GM10847 (cell line): ENCODE data around the gene OR2V1.
"Not testable (repeated sequence)": the region's sequence is repeated elsewhere in the genome, so short reads cannot be mapped to it uniquely, and the experiment has no call there.

Experiments
- POLR2A ChIP-seq: IDR thresholded peaks from 2 replicates; pipeline ENCODE4 v1.6.1; 2011; ENCODE audit not compliant: insufficient read length; ENCODE audit errors: extremely low read depth

The OR2V1 gene

DNA sequence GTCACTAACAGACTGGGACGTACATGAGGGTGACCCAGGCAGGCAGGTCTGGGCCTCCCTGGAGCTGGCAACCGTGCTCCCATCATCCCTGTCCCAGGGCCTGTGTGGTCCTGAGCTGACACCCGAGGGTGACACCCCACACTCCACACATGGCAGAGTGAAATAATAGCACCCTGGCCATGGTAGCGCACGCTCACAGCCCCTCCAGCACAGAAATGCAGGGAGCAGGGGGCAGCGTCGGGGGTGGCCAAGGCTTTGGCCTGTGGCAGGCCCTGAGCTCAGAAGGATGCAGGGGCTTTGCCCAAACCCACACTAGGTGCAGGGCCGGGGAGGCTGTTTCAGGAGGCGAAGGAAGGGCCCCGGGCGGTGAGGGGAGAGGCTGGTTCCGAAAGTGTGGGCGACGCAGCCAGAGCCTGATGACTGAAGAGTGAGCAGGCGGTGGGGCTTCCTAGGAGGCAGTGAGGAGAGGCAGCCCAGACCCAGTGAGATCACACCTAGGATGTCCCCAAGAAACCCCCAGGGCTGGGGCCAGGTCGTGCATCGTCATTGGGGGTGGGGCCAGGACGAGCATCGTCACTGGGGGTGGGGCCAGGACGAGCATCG is 29.3 kb upstream of the OR2V1 start:
- TF ChIP-seq POLR2A, result no peak

DNA sequence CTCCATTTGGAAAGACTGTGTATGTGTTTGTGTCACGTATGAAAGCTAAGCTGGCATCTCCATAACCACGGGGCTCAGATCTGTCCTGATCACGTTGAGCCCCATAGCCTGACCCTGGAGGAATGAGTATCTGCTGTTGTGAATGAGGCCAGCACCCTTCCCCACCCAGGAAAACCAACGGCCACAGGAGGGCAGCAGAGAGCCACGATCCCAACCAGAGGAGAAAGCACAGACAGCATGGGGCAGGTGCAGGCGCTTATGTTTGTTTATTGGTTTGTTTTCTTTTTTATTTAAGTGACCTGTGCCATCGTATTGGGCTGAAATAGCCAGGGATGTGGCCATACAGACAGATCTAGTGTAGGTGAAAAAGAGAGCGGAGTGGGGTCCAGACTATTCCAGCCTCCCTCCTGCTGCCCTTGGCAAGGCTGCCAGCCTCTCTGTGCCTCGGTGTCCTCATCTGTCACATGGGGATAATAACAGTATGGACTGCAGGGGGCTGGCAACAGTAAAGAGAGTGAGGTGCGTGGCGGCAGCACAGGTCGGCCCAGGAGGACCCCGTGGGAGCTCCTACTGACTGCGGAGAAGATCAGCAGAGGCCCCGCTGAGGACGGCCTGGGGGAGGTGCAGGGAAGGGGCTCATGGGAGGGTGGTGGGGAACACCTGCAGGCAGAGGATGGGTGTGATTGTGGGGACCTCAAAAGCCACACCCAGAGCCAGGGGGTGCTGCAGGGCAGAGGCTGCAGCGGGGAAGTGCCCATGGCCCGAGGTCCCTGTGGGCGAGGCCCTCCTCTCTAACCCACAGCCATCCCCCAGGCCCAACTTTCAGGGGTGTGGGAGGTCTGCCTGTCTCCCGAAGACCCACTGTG is 28.6 kb upstream of the OR2V1 start:
- no peak for TF ChIP-seq POLR2A

DNA sequence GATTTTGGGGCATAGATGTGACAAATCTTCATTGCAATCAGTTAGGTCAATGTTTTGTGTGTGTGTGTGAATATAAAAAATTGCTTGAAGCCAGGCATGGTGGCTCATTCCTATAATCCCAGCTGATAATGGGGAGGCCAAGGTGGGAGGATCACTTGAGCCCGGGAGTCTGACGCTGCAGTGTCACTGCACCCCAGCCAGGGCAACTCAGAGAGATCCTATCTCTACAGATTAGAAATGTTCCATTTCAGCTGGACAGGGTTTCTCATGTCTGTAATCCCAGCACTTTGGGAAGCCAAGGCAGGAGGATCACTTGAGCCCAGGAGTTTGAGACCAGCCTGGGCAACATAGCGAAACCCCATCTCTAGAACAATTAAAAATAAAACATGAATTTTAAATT is 27.9 kb upstream of the OR2V1 start:
- no peak for TF ChIP-seq POLR2A

- TF ChIP-seq POLR2A, result no peak
Observed at GRCh38 chr5:181156758-181157157, 25.8 kb upstream of the OR2V1 start.

GRCh38 chr5:181153814-181154213 is 22.8 kb upstream of the OR2V1 start:
- TF ChIP-seq POLR2A, result no peak

DNA sequence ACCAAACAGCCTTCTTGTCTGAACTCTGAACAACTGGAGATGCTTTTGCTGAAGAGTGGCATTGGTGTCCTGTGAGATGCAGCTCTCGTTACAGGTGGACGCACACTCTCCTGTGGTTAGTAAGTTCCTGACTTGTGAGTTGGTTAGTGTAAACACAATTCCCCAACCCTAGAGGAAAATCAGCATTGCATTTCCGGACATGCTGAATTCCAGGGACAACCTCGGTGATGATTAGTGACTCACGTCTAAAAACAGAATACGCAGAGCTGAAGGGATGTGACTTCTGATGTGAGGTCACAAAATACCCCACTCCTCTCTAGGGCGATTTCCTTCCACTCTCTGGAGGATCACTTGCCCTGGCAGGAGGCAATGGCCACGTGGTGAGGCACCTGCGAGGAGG is 21.4 kb upstream of the OR2V1 start:
- TF ChIP-seq POLR2A, result no peak

- TF ChIP-seq POLR2A, result no peak
Observed at GRCh38 chr5:181151146-181151545, 20.2 kb upstream of the OR2V1 start.

DNA sequence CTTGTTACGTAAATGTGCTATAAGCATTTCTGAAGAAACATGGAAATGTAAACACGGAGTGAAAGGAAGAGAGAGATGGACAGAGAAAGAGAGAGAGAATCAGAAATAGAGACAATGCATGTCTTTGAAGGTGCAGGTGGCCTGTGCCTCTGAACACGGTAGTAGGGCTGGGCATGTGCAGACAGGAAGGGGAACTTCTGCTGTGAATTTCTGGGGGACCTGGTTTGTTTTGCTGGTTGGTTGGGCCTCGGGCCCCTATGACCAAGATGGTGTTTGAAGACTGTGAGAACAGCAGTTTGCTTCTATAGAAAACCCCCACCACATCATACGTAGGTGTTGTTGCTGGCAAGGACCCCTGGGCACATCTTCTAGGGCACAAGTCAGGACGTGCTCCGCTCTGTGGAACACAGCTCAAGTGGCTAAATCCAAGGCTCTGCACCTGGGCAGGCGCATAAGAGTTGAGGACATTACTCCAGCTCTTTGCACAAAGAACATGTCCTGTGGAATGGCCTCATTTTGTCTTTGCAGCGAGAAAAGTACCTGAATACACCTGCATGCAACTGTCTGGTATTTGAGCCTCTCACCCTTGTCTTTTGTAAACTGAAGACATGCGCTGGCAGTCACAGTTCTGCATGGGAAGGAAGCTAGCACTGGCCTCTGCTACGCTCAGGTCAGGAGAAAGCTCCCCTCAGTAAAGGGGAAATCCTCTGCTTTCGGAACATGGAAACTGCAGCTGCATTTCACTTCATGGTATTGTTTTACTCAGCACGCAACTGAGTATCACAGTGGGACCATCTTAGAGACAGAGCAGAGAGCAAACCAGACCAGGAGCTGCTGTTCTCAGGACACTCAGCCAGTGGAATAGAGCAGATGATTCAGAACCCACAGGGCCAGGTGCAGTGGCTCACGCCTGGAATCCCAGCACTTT is 19.1 kb upstream of the OR2V1 start:
- TF ChIP-seq POLR2A, result no peak

DNA sequence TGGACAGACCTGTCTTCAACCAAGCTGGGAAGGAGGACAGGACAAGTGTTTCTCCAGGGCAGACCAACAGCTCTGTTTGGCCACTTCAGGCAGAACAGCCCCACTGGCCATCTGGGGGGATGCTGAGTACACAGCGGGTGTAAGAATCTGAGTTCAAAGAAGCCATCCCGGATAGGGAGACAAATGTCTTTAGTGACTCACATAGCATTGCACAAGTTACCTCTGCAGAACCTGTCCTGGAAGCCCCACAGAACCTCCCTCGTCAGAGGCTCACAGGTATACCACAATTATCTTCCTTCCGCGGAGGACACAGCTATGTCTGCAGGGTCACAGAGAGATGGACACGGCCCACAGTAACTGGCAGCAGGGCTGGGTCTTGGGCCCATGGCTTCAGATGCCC is 18.4 kb upstream of the OR2V1 start:
- no peak for TF ChIP-seq POLR2A

- not testable (repeated sequence) for TF ChIP-seq POLR2A
Observed at GRCh38 chr5:181146927-181147636, 16.1 kb upstream of the OR2V1 start, which contains the start of gene OR2V2. Gene OR2V2 (plus strand): TSS chr5:181147586. CDS start chr5:181154943, 7,357 bp downstream.

DNA sequence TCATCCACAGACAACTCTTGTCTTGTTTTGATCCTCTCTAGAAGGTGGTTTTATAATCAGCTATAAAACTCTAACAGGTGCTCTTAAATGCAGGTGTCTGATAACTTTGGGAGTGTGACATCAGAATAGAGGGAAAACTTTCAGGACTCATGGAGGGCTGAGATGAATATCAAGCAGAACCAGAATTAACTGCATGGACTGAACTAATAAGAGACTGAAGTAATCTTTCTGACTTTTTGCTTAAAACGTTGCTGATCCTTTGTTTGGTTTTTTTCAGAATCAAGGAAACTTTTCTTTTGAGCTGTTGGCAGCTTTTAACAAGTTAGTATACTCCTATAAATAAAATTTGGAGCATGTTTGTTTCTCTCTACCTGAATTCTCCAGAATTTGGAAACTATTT is 14.2 kb upstream of the OR2V1 start:
- TF ChIP-seq POLR2A, result no peak

DNA sequence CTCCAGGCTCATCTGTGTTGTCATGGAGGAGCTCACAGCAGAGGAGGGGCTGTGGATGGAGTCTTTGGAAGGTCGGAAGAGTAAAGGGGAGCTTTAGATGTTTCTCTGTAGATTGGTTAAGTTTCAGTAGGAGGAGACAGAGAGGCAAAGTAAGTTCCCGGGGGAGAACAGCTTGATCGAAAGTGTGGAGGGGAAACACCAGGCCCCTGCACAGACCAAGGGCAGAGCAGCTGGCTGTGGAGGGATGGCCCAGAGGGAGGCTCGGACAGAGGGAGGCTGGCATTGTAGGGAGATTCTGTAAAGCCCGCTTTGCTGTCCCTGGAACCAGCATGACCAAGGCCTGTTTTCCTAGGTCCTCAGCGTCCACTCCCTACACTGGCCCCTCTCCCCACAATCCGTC is 11.1 kb upstream of the OR2V1 start:
- no peak for TF ChIP-seq POLR2A

GRCh38 chr5:181140766-181141165 is 9.8 kb upstream of the OR2V1 start:
- no peak for TF ChIP-seq POLR2A

DNA sequence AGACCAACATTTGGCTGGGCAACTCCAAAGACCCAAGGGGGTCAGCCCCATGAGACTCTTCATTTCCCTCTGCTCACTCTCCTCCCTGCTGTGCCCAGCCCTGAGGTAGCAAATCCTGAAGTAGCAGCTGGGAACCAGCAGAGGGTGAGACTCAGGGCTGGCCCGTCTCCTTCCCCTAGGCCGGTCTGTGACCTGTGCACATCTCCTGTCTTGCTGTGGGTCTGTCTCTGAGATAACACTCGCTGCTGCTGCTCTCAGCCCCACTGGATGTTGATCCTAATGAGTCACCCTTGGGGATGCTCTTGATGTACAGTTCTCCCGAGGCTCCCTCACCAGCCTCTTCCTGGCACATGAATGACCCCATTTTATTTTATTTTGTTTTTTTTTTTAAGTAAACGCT is 7.3 kb upstream of the OR2V1 start:
- no peak for TF ChIP-seq POLR2A
